ENCODE measurements around the gene ERICH6B.

Gene ERICH6B

DNA sequence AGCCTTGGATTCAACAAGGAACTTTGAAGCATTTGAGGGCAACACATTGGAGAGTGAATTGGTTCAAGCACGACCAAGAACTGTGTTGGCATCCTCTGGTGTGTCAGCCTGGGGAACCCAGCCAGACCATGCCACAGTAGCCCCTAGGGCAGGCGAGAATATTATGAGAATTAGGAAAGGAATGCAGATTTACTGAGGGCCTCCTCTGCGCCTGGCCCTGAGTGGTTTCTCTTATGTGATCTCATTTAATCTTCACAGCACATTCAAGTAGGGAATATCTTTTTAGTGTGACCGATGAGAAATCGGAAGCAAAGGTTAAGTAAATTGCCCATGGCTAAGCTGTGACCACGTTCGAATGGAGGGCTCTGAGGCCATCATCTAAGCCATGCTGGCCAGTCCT is 15.3 kb upstream of the ERICH6B start:
- Histone ChIP-seq H3K4me2 (no peak overlapping the region), H3K4me1 (no peaks in the 10 kb centered on the region), H3K27me3 (no peaks in the 10 kb centered on the region), H3K4me3 (no peak overlapping the region), H3K27ac (no peak overlapping the region), H3K9ac (no peak overlapping the region), H3K36me3 (no peaks in the 10 kb centered on the region), H4K20me1 (no peaks in the 10 kb centered on the region), H3K9me3 (no peaks in the 10 kb centered on the region)
- no peak for TF ChIP-seq Cebpa-rat (IDR thresholded peaks at IDR 0.05)

DNA sequence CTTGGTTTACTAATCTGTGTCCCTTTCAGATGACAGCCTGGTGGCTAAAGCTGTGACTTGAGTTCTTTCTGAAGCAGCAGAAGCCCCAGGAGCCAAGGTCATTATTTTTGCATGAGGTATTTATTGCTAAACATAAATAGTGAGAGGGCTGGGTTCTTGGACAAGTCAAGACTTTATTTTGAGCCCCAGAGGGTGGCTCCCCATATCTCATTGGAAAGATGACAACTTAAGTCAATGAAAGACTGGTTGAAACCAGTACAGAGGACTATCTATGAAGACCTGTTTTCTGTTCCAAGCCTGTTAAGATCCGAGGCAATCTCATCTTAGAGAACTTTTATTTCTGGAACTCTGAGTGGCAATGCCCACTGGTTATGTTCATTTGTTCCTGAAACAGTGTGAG is 14.4 kb upstream of the ERICH6B start:
- H3K27me3 ChIP-seq, result no peaks in the 10 kb centered on the region
- no peak overlapping the region for H3K4me2 ChIP-seq
- H4K20me1 ChIP-seq, result no peaks in the 10 kb centered on the region
- no peak overlapping the region for H3K27ac ChIP-seq
- H3K36me3 ChIP-seq, result no peaks in the 10 kb centered on the region
- H3K4me1 ChIP-seq, result no peaks in the 10 kb centered on the region
- H3K9ac ChIP-seq, result no peak overlapping the region
- no peaks in the 10 kb centered on the region for H3K9me3 ChIP-seq
- H3K4me3 ChIP-seq, result no peak overlapping the region
- no peak for TF ChIP-seq Cebpa-rat (IDR thresholded peaks at IDR 0.05)

DNA sequence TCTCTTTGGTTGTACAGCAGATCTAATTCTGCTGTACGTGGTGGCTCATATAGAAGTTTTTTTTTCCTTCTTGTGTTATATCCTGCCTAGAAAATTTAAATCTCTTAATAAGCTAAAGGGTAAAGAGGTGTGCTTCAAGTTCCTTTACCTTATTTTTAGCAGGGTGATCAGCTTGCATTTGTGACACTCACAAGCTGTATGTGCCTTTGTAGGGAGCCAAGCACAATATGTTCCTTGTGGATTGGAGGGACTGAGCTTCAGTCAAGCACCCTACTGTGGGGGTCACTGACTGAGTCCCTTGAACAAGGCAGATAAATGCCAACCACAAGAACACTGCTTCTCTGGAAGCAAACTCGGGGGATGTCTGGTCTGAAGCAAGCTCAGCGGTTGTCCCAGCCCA is 12.6 kb upstream of the ERICH6B start:
- Histone ChIP-seq H4K20me1 (no peaks in the 10 kb centered on the region), H3K4me1 (no peaks in the 10 kb centered on the region), H3K4me2 (no peak overlapping the region), H3K9ac (no peak overlapping the region), H3K9me3 (no peaks in the 10 kb centered on the region), H3K4me3 (no peak overlapping the region), H3K36me3 (no peaks in the 10 kb centered on the region), H3K27ac (no peak overlapping the region), H3K27me3 (no peaks in the 10 kb centered on the region)
- no peak for TF ChIP-seq Cebpa-rat (IDR thresholded peaks at IDR 0.05)

DNA sequence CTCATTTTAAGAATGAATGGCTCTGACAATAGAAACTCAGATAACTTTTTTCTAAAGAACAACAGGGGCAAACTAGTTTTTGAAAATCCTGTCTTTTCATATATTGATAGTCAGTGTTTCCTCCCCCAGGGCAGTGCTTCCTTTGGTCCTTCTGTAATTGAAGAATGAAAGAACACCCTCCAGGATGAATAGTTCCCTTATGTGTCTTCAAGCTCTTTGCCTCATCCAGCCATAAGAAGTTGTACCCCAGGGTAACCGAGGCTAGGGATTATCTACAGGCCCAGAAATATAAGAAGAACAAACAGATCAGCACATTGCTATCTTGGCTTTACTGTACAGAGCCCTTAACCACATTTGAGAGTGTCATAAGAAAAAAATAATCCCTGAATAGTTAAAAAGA is 12.1 kb upstream of the ERICH6B start:
- no peaks in the 10 kb centered on the region for H3K36me3 ChIP-seq
- no peak overlapping the region for H3K4me2 ChIP-seq
- no peak overlapping the region for H3K4me3 ChIP-seq
- H4K20me1 ChIP-seq, result no peaks in the 10 kb centered on the region
- H3K4me1 ChIP-seq, result no peaks in the 10 kb centered on the region
- H3K27me3 ChIP-seq, result no peaks in the 10 kb centered on the region
- no peak overlapping the region for H3K27ac ChIP-seq
- H3K9ac ChIP-seq, result no peak overlapping the region
- no peaks in the 10 kb centered on the region for H3K9me3 ChIP-seq
- no peak for TF ChIP-seq Cebpa-rat (IDR thresholded peaks at IDR 0.05)

DNA sequence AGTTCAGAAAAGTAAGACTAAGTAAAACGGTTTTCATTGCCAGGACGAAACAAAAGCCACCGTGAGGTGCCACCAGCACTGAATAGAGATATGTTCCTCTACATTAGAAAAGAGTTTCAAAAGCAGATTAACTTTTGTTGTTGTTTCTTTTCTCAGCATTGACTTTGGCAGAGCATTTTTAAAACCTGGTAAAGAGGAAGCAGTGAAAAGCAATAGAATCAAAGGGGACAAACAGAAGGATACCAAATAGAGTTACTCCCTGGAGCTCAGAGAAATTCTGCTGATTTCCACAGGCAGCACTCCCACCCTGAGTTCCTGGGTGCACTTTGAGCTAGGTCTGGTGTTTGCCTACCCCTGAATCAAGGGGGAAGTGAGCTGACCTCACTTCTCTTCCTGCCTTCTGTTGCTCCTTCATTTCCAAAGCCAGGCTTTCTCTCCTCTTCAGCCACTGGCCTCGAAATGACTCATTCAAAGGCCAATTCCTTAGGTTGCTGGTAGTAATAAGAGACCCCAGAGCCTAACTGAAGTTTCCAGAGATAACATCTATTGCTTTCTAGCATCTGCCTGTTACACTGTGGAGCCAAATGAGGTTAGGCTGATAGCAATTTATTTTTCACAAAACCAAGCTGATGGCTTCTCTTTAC is 11.3 kb upstream of the ERICH6B start:
- no peak for TF ChIP-seq Cebpa-rat (IDR thresholded peaks at IDR 0.05)
- H3K4me3 ChIP-seq, result no peak overlapping the region
- no peak overlapping the region for H3K9ac ChIP-seq
- no peaks in the 10 kb centered on the region for H3K9me3 ChIP-seq
- H3K4me1 ChIP-seq, result 0 out of 2 replicates have a peak, but pooled peaks cover 3% of the 10 kb centered on the region
- no peaks in the 10 kb centered on the region for H3K36me3 ChIP-seq
- no peak overlapping the region for H3K27ac ChIP-seq
- no peak overlapping the region for H3K4me2 ChIP-seq
- no peaks in the 10 kb centered on the region for H4K20me1 ChIP-seq
- H3K27me3 ChIP-seq, result no peaks in the 10 kb centered on the region

DNA sequence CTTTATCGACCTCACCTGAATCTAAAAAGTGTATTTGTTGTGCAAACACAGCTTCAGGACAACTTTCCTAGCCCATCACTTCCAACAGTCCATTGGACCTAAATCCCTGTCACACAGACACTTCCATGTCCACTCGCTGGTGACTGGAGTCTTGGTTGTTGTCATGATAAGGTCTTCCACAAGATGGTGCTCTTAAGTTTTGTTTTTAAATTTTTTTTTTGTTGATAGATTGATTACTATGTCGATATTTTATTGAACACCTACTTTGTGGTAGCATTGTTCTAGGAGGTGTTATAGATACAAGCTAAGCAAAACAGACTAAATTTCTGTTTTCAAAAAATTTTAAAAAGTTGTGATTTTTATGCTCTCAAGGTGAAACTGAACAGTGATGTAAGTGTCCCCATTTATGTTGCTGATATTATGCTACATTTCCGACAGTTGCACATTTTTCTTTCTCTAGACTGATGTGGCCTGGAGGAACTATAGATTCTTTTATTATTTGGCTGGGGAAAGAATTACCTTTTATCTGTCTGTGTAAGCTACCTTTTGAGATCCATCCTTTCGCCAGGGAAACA is 8.1 kb upstream of the ERICH6B start:
- no peak overlapping the region for H3K4me3 ChIP-seq
- TF ChIP-seq Cebpa-rat (IDR thresholded peaks at IDR 0.05), result no peak
- 0 out of 2 replicates have a peak, but pooled peaks cover 6% of the 10 kb centered on the region for H3K4me1 ChIP-seq
- H3K27ac ChIP-seq, result no peak overlapping the region
- H3K9me3 ChIP-seq, result 0 out of 2 replicates have a peak, but pooled peaks cover 5% of the 10 kb centered on the region
- no peaks in the 10 kb centered on the region for H4K20me1 ChIP-seq
- no peak overlapping the region for H3K4me2 ChIP-seq
- H3K9ac ChIP-seq, result no peak overlapping the region
- no peaks in the 10 kb centered on the region for H3K27me3 ChIP-seq
- no peaks in the 10 kb centered on the region for H3K36me3 ChIP-seq

DNA sequence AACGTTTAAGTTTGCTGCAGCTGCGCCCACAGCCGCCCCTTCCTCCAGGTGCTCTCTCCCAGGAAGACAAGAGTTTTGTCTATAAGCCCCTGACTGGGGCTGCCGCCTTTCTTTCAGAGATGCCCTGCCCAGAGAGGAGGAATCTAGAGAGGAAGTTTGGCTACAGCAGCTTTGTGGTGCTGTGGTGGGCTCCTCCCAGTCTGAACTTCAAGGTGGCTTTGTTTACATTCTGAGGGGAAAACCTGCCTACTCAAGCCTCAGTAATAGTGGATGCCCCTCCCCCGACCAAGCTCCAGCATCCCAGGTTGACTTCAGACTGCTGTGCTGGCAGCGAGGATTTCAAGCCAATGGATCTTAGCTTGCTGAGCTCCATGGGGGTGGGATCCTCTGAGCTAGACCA is 6.4 kb upstream of the ERICH6B start:
- Histone ChIP-seq H3K4me3 (no peak overlapping the region), H3K4me2 (0 out of 2 replicates have a peak overlapping the region, but pooled peaks have one; percentile 1), H3K27me3 (no peaks in the 10 kb centered on the region), H3K4me1 (0 out of 2 replicates have a peak, but pooled peaks cover 6% of the 10 kb centered on the region), H4K20me1 (no peaks in the 10 kb centered on the region), H3K9ac (no peak overlapping the region), H3K9me3 (0 out of 2 replicates have a peak, but pooled peaks cover 5% of the 10 kb centered on the region), H3K36me3 (no peaks in the 10 kb centered on the region), H3K27ac (no peak overlapping the region)
- no peak for TF ChIP-seq Cebpa-rat (IDR thresholded peaks at IDR 0.05)

DNA sequence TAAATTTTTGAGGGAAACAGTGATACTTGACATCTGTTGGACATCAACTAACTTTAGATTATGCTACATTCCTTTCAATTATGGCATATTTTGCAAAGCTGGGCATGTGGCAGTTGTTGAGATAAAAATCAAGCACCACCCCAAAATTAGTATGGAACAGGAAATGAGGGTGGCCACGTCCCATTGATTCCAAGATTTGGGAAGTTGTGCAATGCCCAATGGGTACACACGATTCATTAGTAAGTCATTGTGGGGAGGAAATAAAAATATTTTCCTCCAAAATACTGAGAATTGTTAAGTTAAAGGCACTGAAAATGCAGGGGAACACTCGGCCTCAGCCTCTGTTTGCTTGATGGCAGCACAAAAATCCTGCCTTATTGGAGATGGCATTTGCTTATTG is 7.6 kb downstream of the ERICH6B start:
- H4K20me1 ChIP-seq, result no peaks in the 10 kb centered on the region
- H3K4me1 ChIP-seq, result no peaks in the 10 kb centered on the region
- H3K27me3 ChIP-seq, result no peaks in the 10 kb centered on the region
- H3K36me3 ChIP-seq, result no peaks in the 10 kb centered on the region
- no peak overlapping the region for H3K27ac ChIP-seq
- no peak overlapping the region for H3K4me3 ChIP-seq
- H3K4me2 ChIP-seq, result no peak overlapping the region
- no peaks in the 10 kb centered on the region for H3K9me3 ChIP-seq
- no peak for TF ChIP-seq Cebpa-rat (IDR thresholded peaks at IDR 0.05)
- no peak overlapping the region for H3K9ac ChIP-seq

DNA sequence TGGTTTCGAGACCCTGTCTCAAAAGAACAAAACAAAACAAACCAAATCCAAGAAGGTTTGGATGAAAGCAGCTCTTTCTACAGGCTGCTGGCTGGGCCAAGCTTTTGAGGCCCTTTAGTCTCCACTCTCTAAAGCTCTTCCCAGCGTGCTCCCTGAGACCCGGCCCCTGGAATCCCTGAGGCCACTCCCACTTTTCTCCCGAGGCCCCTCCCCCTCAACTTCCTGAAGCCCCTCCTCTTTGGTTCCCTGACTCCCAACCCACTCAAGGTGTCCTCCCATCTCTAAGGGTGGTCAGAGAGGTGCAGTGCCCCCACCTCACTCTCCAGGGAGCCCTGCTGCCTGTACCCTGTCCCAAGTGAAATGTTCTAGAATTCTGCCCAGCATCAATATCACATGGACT is 10.6 kb downstream of the ERICH6B start:
- no peak overlapping the region for H3K4me2 ChIP-seq
- no peaks in the 10 kb centered on the region for H3K36me3 ChIP-seq
- no peaks in the 10 kb centered on the region for H3K4me1 ChIP-seq
- no peaks in the 10 kb centered on the region for H3K27me3 ChIP-seq
- no peak overlapping the region for H3K9ac ChIP-seq
- H3K9me3 ChIP-seq, result no peaks in the 10 kb centered on the region
- H3K4me3 ChIP-seq, result no peak overlapping the region
- no peak overlapping the region for H3K27ac ChIP-seq
- TF ChIP-seq Cebpa-rat (IDR thresholded peaks at IDR 0.05), result no peak
- no peaks in the 10 kb centered on the region for H4K20me1 ChIP-seq

DNA sequence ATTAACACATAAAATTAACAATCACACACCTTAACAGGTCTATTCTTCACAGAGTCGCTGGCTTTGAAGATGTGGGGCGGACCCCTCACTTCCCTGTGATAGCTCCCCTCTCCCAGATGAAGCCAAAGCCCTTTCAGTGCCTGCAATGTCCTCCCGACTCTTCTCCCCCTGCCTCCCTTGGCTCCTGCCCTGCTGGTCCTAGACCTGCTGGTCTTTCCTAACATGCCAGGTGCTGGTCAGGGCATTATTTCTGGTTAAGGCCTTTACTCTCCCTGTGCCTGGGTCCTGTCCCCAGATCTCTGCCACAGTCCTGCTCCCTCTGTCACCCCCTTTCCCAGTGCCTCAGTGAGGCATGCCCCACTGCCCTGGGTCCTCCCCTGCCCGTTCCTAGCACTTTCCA is 12.2 kb downstream of the ERICH6B start:
- Histone ChIP-seq H3K4me3 (no peak overlapping the region), H3K4me2 (no peak overlapping the region), H3K36me3 (no peaks in the 10 kb centered on the region), H4K20me1 (no peaks in the 10 kb centered on the region), H3K4me1 (no peaks in the 10 kb centered on the region), H3K9ac (no peak overlapping the region), H3K27me3 (no peaks in the 10 kb centered on the region), H3K9me3 (no peaks in the 10 kb centered on the region), H3K27ac (no peak overlapping the region)
- TF ChIP-seq Cebpa-rat (IDR thresholded peaks at IDR 0.05), result no peak
